Thoracic aorta (tissue), 2 donors: ENCODE data around the gene DOCK7. TPM values are rescaled to one million over a fixed set of nuclear protein-coding genes. Genes with fewer than 3 reads are reported as not detected.

Experiments
- ATAC-seq: fragments of 150-250 bp; one replicate; pipeline ENCODE4 v1.8.0; 2017; ENCODE audit warnings: low read depth; ENCODE audit not compliant: insufficient number of reproducible peaks, low FRiP score
- DNase-seq: peaks from one replicate; pipeline ENCODE4 v3.0.0-alpha.2; 2020; ENCODE audit warnings: low spot score
- H3K27ac ChIP-seq, 2 donors: fragments of 200-600 bp; sonication (generic); 1 replicate in 1 of 2; 2 replicates in 1 of 2; pipeline ENCODE4 v1.5.1; 2016; ENCODE audit warnings: mild to moderate bottlenecking in 2 of 2, moderate library complexity in 2 of 2
- H3K27me3 ChIP-seq: fragments of 200-600 bp; sonication (generic); replicated peaks from 2 replicates; pipeline ENCODE4 v1.6.0; 2016; ENCODE audit warnings: mild to moderate bottlenecking; ENCODE audit not compliant: insufficient read depth
- H3K36me3 ChIP-seq: fragments of 200-600 bp; sonication (generic); one replicate; pipeline ENCODE4 v1.5.1; 2016
- H3K4me1 ChIP-seq, 2 donors: fragments of 200-600 bp; sonication (generic); 1 replicate in 1 of 2; 2 replicates in 1 of 2; pipeline versions ENCODE4 v1.5.1 to v1.6.0; 2016; ENCODE audit warnings: low read depth in 2 of 2, mild to moderate bottlenecking in 1 of 2; ENCODE audit not compliant: control insufficient read depth in 1 of 2
- H3K4me3 ChIP-seq: fragments of 200-600 bp; sonication (generic); 2 replicates; pipeline ENCODE4 v1.5.1; 2016; ENCODE audit warnings: mild to moderate bottlenecking
- H3K9me3 ChIP-seq: fragments of 200-600 bp; sonication (generic); 2 replicates; pipeline ENCODE4 v1.5.1; 2016
- total RNA-seq, 2 donors: library from RNA; depleted of rRNA; stranded (reverse); fragments of >200 nt; gene quantifications; one replicate each; pipeline versions ENCODE4 v1.1.0 to v1.2.3, GENCODE V29; 2016
- TF ChIP-seq, protein P1 (sequence below): fragments of 200-600 bp; sonication (generic); IDR thresholded peaks from one replicate; pipeline ENCODE4 v1.5.1; 2019; ENCODE audit warnings: antibody characterized with exemption

DOCK7 gene
- total RNA-seq, 2 donors from 2014 or later, result 52.7 to 75.7 TPM

GRCh38 chr1:62405247-62405646 is 282.9 kb downstream of the DOCK7 start:
- no peaks in the 10 kb centered on the region for H3K4me1 ChIP-seq
- no peaks in the 10 kb centered on the region for H3K27me3 ChIP-seq
- no peaks in the 10 kb centered on the region for H3K9me3 ChIP-seq
- H3K27ac ChIP-seq, result no peak overlapping the region
- H3K36me3 ChIP-seq, result no peaks in the 10 kb centered on the region
- no peak overlapping the region for H3K4me3 ChIP-seq
- TF ChIP-seq, protein P1, sequence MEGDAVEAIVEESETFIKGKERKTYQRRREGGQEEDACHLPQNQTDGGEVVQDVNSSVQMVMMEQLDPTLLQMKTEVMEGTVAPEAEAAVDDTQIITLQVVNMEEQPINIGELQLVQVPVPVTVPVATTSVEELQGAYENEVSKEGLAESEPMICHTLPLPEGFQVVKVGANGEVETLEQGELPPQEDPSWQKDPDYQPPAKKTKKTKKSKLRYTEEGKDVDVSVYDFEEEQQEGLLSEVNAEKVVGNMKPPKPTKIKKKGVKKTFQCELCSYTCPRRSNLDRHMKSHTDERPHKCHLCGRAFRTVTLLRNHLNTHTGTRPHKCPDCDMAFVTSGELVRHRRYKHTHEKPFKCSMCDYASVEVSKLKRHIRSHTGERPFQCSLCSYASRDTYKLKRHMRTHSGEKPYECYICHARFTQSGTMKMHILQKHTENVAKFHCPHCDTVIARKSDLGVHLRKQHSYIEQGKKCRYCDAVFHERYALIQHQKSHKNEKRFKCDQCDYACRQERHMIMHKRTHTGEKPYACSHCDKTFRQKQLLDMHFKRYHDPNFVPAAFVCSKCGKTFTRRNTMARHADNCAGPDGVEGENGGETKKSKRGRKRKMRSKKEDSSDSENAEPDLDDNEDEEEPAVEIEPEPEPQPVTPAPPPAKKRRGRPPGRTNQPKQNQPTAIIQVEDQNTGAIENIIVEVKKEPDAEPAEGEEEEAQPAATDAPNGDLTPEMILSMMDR, result no peak
- DNase-seq (no peak), ATAC-seq (no peak)

Other genes with a start within 250 kb of the DOCK7 start
- not detected for gene ANGPTL3, start 90.9 kb downstream of the DOCK7 start, total RNA-seq
- 10 to 100 TPM in 1 of 2 donors, 1 to 10 TPM in 1; 9.9 to 21.1 TPM for gene ATG4C, start 95.7 kb upstream of the DOCK7 start, total RNA-seq